Astrocyte of the hippocampus (primary cell): ENCODE measurements around the gene ASIC4.

Experiments used
- DNase-seq: peaks from one replicate; pipeline ENCODE4 v3.0.0; 2011; ENCODE audit warnings: low read depth, low spot score

Gene ASIC4

DNA sequence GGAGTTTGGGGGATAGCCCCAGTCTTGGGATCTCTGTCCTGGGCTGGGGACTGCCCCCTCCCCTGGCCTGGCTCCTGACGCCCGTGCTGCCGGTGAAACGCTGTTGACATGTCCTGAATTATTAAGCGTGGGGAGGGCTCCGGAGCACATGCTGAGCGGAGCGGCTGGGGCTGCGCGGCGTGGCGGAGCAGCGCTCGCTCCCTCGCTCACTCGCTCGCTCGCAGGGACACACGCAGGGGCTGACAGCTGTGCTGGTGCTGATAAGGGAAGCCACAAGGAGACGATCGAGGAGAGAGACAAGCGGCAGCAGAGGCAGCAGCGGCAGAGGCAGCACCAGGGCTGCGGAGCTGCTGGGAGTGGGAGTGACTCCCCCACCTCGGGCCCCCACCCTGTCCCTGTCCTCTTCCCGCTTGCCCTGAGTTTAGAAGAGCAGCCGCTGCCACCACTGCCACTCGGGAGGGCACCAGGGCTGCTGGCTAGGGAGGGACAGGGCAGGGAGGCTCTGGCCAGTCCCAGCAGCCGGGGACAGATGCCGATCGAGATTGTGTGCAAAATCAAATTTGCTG lies at the start of gene ASIC4:
ASIC4 (plus strand) TSS at position 287 of the 566 bp plus-strand sequence; CDS start at position 530, 243 bp downstream.
- peak; percentile 38 for DNase-seq

DNA sequence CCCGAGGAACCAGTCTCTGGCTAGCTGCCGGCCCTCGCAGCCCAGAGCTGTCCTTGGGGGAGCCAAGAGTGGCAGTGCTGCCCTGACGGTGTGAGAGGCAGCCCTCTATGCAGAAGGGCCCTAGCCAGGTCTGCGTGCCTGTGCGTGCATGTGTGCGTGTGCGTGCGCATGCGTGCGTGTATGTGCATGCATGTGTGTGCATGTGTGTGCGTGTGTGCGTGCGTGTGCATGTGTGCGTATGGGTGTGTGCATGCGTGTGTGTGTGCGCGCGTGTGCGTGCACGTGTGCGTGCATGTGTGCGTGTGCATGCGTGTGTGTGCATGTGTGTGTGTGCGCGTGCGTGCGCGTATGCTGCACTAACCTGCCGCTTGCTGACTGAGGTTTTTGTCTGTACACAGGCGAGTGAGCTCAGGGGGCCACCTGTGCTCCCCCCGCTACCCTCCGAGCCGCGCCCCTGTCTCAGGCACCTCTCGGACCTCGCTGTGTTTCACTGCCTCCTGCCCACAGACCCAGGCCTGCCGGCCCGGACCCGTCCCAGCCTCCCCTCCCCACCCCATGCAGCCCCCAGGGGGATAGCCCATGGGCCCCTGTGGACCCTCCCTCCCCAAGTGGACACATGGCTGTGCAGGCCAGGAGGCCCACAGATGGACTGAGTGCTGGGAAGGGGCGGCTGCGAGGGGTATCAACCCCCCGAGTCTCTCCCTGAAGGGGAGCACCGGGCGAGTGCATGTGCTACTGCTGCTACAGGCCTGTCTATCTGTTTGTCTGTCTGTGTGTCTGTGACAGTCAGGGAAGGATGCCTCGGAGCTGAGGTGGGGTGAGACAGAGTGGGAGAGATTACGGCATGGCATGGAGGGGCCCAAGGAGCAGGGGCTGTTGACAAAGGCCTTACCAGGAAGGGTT lies 48.4 kb upstream of the ASIC4 start:
- DNase-seq = no peak

DNA sequence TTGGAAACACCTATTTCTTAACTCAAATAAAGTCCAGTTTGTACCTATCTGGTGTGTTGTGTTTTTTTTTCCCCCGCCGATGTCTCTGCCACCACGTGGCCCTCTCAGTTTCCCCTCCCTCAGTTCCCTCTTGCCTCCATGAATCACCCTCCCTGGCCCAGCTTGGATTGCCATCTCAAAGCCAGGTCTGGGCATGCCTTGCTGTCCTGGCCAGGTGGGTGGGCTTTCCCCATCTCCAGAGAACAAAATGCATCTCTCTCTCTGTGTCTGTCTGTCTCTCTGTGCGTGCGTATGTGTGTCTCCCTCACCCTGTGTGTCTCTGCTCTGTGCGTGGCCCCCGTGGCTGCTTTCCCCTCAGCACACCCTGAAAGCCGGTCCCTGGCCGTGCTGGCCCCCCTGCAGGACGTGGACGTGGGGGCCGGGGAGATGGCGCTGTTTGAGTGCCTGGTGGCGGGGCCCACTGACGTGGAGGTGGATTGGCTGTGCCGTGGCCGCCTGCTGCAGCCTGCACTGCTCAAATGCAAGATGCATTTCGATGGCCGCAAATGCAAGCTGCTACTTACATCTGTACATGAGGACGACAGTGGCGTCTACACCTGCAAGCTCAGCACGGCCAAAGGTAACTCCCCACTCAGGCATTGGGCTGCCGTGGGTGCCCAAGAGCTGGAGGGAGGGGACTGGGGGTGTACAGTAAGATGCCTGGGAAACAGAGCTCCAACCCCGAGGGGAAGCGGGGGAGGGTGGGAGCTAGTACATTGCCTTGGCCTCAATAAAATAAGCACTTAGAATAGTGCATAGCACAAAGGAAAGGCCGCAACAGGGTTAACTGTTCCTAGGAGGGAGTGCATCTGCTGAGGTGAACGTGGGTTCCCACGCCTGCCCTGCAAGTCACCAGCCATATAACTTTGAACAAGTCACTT lies 47.2 kb upstream of the ASIC4 start:
- no peak for DNase-seq

DNA sequence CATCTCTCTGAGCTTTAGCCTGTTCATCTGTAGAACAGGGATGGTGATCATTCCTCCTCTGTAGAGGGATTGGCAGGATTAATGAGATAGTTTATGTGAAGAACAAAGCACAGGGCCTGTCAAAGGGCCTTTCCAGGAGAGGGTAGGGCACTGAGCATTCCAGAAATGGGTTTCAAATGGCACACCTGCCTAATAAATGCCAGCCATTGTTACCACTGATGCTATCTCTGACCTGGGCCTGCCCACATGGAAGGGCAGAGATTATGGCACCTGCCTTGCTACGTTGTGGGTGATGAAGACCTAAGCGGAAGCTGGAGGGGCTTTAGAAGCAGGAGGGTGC lies 46.6 kb upstream of the ASIC4 start:
- DNase-seq = no peak

DNA sequence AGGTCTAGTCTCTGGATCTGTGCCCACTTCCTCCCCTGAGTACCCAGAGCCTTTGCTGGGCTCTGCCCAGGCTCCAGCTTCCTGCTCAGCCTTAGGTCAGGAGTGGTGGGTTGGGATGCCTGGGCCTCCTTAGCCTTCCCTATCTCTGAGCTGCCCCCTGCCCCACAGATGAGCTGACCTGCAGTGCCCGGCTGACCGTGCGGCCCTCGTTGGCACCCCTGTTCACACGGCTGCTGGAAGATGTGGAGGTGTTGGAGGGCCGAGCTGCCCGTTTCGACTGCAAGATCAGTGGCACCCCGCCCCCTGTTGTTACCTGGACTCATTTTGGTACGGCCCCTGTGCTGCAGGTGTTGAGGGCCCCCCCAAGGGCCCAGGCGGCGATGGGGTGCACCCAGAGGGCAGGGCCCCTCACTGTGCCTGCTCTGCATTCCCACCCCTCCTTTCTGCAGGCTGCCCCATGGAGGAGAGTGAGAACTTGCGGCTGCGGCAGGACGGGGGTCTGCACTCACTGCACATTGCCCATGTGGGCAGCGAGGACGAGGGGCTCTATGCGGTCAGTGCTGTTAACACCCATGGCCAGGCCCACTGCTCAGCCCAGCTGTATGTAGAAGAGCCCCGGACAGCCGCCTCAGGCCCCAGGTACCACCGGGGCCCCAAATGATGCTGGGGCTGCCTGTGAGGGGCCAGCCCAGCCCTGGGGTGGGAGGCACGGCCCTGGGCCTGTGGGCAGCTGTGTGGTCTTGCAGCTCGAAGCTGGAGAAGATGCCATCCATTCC lies 45.7 kb upstream of the ASIC4 start:
- no peak for DNase-seq

- DNase-seq = peak; percentile 80
Observed at GRCh38 chr2:219469186-219469724, 45.0 kb upstream of the ASIC4 start.

DNA sequence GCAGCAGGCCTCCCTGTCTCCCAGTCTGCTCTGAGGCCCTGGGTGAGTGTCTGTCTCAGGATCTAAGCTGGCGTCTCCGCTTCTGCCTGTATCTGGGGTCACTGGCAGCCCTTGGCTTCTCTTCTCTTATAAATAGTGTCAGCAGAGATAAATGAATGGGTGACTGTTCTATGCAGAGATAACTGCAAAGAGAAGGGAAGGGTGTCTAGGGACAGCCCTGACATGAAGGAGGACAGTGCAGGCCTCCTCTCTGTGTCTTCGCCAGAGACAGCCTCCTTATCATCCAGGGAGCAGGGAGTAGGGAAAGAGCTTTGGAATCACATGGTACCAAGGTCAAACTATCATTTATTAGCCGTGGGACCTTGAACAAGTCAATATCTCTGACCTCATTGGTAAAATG lies 43.9 kb upstream of the ASIC4 start:
- no peak for DNase-seq

- DNase-seq = no peak
Observed at GRCh38 chr2:219471476-219472371, 42.6 kb upstream of the ASIC4 start.

DNA sequence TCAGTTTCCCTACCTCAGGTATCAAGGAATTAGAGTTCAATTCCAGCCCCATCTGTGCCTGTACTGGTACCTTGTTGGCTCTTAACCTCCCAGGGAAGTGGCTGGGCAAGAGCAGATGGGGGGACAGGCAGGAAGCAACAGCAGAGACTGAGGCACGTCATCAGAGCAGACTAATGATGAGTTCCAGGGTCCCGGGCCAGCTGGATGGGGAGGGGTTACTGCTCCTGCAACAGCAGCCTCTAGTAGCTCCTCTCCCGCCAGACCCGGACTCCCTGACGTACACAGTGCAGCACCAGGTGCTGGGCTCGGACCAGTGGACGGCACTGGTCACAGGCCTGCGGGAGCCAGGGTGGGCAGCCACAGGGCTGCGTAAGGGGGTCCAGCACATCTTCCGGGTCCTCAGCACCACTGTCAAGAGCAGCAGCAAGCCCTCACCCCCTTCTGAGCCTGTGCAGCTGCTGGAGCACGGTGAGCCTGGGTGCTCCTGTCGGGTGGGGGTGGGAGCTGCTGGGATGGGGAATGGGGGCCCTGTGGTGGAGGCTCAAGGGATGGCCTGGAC lies 41.6 kb upstream of the ASIC4 start:
- no peak for DNase-seq

GRCh38 chr2:219473511-219473910 lies 40.8 kb upstream of the ASIC4 start:
- no peak for DNase-seq

DNA sequence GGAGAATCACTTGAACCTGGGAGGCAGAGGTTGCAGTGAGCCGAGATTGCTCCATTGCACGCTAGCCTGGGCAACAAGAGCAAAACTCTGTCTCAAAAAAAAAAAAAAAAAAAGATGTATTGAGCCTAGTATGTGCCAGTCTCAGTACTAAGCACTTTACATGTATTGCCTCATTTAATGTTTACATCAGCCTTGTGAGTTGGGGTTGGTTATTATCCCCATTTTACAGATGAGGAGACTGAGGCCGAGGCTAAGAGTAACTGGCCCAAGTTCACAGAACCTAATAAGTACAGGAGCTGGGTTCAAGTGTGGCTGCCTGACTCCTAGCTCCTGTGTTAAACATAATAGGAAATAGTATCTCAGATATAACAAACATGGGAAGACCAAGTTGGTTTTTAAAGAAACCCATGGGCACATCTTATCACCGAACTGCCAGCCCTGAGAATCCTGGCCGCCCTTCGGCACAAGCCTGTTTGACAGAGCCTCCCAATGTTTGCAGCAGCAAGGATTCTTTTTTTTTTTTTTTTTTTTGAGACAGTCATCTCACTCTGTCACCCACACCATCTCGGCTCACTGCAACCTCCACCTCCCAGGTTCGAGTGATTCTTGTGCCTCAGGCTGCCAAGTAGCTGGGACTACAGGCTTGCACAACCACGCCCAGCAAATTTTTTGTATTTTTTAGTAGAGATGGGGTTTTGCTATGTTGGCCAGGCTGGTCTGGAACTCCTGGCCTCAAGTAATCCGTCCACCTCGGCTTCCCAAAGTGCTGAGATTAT lies 39.8 kb upstream of the ASIC4 start:
- no peak for DNase-seq

GRCh38 chr2:219475278-219475677 lies 39.0 kb upstream of the ASIC4 start:
- DNase-seq = no peak

- peak; percentile 81 for DNase-seq
Observed at GRCh38 chr2:219475697-219476651, 38.3 kb upstream of the ASIC4 start.

DNA sequence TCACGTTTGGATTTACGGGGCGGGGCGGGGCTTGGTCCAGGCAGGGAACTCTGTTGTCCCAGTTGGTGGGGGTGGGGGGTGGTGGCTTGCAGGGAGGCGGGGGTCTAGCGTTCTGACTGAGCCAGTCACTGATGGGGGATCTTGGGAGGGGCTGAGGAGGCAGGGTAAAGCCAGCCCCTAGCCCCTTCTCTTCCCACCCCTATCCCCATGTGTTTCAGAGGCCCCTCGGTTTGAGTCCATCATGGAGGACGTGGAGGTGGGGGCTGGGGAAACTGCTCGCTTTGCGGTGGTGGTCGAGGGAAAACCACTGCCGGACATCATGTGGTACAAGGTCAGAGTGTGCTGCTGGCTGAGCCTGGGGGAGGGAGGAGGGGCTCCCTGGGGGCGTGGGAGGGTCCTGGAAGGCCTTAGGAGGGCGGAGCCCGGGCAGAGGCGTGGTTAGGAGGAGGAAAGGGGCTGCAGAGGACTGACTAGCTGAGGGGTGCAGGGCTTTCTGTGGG lies 37.6 kb upstream of the ASIC4 start:
- DNase-seq = no peak

- no peak for DNase-seq
Observed at GRCh38 chr2:219477179-219477578, 37.1 kb upstream of the ASIC4 start.

DNA sequence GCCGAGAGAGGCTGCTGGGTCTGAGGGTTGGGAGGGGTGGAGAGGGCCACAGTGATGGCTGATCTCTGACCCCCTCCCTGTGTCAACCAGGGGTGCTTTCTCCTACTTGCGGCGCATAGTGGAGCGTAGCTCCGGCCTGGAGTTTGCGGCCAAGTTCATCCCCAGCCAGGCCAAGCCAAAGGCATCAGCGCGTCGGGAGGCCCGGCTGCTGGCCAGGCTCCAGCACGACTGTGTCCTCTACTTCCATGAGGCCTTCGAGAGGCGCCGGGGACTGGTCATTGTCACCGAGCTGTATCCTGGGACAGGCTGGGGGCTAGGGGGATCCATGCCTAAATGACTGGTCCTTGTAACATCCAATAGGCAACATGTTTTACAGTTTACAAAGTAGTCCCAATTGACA lies 36.5 kb upstream of the ASIC4 start:
- DNase-seq = no peak

GRCh38 chr2:219478916-219479315 lies 35.4 kb upstream of the ASIC4 start:
- no peak for DNase-seq

- DNase-seq = no peak
Observed at GRCh38 chr2:219480004-219480403, 34.3 kb upstream of the ASIC4 start.
